ENCODE measurements around the gene ATL1.
"Not testable (repeated sequence)": the region's sequence is repeated elsewhere in the genome, so short reads cannot be mapped to it uniquely, and the experiment has no call there.

The ATL1 gene

DNA sequence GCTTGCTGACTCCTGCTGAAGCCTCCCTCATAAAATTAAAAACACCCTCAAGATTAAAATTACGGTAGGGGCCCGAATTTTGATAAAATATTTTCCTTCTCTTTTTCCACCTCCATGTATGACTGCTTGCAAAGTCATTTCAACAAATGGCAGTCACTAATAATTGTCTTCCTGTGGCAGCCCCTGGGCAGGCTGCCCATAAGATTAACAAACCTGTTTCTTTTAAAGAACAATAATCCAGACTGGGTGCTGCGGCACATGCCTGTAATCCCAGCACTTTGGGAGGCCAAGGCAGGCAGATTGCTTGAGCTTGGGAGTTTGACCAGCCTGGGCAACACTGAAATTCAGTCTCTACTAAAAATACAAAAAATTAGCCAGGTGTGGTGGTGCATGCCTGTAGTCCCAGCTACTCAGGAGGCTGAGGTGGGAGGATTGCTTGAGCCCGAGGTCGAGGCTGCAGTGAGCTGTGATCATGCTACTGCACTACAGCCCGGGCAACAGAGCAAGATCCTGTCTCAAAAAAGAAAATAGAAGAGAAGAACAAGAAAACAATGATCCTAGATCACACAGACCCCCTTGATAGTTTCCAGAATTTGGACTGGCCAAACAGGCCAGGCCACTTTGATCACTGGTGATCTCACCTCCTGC lies 99.5 kb downstream of the ATL1 start:
- DNase-seq = no peak

DNA sequence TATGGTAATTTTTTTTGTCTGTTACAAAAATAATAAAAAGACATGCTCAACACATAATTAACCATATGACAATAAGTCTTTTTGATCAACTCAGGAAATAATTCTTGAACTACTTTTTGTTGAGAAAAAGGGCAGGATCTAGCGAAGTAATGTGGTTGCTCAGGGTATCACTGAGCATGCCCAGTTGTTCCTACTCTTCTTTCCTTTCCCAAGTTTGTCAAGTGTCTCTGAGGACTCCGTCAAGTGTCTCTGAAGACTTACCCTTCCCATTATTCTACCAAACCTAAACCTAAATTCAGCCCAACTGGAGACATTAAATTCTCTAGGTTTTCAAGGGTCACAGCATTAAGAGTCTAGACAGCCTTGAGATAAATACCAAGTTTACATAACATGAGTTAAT lies 104.6 kb downstream of the ATL1 start:
- not testable (repeated sequence) for DNase-seq

DNA sequence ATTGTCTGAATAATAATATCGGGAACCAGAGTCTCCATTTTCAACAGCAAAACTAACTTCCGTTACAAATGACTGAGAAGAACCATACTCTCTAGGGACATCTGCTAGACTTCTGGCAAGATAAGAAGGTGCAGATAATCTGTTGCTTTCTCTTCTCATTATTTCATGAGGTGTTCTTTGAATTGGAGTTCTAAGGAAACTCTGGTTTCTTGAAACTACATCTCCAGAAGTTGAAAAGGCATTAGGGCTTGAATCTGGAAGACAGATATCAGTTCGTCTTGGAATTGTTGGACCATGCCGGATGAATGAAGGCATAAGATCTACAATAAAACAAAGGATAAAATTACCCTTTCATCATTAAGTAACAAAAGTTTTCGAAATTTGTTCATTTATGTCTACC lies 105.4 kb downstream of the ATL1 start:
- not testable (repeated sequence) for DNase-seq

DNA sequence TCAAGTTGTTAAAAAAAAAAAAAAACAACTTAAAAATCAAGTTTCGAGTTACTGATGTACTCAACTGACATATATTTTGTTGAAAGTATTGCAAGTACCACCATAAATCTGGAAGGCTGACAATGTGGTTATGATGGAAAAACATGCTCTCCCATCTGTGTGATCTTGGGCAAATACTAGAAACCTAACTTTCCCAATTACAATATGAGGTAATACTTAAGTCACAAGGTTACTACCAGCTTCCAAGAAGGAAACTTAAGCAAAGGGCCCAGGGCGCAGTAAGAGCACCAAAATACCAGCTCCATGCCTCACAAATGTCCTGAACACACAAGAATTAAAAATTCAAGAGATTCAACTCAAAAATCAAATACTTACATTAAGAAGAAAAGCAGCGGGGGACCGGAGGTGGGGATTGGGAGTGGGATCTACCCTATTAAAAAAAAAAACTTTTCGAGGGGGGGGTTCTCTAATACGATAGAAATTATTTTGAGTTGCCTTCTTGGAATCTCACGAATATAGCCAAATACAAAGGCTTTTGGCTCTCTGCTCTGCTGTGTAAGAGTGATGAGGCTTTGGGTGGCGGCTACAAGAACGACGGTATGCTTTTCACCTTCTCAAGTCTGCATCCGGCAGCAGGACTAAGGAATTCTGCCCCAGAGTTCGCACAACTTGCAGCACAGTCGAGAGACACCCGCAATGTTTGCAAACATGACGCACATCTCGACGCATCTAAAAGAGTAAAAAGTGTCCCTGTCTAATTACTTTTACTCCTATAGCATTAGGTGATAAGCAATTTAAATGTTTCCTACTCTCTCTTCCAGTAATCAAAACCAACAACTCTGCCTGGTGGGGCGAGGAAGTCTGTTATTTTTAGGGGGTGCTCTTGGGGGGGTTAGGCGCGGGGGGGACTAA lies 107.1 kb downstream of the ATL1 start:
- peak; percentile 19 for DNase-seq

DNA sequence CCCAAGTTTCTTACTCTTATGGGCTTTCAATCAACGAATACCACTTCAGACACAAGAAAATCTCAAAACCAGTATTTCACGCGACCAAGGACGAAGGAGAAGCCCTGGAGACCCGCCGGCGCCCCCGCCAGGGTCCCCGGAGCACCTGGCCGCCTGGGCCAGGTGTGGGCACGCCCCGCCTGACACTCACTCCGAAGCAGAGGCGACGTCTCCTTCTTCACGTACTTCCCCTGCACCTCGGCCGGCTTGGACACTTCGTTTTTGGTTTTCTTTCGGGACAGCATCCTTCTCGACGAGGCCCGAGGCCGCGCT lies 107.7 kb downstream of the ATL1 start:
- DNase-seq = peak; percentile 33

DNA sequence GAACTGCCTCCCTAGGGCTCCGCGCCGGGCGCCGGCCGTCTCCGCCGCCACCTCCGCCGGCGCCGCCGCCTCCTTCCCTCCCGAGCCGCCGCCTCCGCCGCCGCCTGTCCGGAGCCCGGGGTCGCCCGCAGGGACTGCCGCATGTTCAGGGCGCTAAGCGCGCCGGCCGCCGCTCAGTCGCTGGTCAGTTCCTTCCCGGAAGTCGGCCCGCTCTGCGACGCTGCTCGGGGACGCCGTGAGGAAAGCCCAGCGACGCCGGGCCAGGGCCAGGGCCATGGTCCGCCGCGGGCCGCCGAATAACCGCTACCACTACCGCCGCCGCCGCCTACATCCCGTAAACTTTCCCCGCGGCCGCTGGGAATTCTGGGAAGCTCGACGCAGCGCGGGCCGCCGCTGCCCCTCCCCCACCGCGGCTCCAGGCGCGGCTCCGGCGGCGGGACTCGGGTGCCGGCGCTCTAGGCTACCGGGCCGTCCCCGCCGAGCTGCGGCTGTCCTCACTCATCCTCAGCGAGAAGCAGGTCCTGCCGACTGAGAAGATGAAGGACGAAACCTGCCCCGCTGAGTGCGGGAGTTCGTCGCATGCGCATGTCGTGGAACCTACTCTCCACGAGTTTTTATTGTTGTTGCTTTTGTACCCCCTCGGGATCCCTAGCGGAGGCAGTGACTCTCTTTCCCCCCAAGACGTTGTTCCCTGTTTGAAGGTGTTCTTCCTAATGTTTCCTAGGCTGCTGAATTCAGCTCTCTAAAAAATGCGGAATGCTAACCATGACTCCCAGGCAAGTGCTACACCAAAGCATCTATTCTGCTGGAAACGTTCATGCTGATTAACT lies 108.3 kb downstream of the ATL1 start, which contains the start of gene SAV1:
Gene SAV1 (minus strand): TSS at position 311 of the 830 bp plus-strand sequence. CDS start 339 bp downstream, outside the sequence.
- peak; percentile 86 for DNase-seq

DNA sequence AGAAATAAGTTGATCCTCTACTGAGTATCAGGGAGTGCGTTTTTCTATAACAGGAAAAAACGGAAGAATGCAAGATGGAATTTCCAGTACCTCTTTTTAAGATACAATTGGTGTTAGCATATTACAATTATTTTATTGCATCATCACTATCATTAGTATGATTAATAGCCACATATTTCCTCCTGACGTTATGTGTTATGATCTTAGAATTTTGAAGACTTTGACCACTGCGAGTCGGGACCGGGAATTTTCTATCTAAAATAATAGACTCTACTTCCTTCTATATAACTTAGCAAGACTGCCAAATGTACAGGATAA lies 108.8 kb downstream of the ATL1 start:
- DNase-seq = no peak

DNA sequence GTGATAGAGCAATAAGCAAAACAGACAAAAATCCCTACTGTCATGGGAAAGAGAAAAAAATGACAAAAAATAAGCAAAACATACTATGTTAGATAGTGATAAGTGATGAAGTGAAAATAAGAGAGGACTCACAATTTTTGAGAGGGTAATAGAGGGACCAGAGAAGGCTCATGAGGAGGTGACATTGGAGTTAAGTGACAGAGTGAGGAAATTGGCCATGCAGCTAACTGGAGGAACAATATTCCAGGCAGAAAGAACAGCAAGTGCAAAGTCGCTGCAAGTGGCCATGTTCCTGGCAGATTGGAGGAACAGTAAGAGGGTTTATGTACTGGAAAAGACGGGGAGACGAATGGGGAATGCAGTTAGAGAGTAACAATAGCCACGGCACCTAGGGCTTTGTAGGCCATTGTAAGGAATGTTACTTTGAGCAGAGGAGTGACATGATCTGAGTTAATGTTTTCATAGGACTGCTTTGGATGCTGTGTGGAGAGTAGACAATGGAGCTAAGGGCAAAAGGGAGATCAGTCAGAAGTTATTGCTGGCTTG lies 109.6 kb downstream of the ATL1 start:
- DNase-seq = no peak

DNA sequence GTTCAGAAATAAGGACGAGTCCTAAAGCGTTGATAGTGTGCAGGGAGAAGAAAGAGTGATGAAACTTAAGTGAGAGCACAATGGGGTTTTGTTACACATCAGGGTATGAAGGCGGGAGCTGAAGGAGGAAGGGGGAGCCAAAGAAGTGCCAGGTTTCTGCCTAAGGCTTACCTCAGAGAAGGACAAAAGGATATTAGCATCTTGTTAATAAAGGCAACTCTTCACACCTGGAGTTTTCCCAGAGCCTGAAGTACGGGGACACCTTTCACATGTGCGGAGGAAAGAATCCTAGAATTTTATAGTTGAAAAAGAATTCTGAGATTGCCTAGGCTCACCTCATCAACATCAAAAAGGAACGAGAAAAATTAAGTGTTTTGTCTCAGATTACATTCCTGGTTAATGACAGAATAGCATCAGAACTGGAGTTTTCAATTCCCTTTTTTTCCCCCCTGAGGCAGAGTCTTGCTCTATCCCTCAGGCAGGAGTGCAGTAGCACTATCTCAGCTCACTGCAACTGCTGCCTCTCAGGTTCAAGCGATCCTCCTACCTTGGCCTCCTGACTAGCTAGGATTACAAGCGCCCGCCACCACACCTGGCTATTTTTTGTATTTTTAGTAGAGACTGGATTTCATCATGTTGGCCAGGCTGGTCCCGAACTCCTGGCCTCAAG lies 110.4 kb downstream of the ATL1 start:
- no peak for DNase-seq

DNA sequence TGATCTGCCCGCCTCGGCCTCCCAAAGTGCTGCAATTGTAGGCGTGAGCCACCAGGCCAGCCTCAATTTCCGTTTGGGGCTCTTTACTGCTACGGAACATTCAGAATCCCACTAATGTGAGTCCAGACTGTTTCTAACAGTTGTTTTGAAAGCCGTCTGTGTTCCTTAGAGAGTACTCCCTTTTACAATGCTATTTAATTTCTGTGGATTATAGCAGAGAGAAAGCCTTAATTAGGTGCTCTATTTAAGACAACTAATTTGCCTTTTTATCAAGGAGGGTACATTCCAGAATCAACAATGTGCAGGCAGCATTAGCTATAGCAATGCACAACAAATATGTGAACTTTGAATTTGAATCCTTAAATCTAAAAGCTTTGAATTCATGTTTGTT lies 110.9 kb downstream of the ATL1 start:
- DNase-seq = no peak

DNA sequence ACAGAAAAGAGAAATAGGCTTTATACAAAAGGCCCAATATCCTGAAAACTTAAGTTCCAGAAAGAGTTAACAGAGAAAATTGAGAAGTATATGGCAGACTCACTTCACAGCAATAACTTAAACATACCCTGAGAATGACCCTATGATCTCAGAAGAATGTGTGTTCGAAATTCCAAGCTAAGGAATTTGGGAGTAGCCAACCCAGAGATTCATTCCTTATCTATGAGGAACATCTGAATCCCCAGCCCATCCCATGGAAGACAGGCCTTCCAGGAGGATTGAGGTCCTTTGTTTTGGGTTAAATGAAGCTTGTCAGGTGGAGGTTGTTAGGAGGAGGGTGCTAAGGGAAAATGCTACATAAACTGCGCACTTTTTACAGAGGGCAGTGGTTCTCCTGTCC lies 115.7 kb downstream of the ATL1 start:
- no peak for DNase-seq

DNA sequence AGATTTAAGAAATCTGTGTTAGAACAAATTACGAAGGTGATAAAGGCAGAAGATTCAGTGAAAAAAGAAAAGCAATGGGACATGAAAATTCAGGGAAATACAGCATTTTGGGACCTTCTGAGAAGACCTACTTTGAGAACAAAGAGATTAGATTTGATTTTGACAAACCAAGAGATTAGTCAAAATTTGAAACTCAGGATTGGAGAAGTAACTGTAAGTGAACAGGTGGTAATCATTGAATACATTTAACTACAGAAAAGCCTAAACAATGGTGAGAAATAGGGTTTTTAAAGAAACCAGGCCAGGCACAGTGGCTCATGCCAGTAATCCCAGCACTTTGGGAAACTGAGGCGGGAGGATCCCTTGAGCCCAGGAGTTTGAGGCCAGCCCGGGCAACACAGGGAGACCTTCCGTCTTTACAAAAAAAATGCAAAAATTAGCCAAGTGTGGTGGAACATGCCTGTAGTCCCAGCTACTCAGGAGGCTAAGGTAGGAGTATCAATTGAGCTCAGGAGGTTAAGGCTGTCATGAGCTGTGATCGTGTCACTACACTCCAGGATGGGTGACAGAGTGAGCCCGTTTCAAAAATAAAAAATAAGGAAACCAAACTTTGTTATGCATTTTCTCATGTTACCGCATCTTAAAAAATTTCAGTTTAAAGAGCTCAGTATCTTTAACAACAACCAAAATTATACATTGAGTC lies 117.0 kb downstream of the ATL1 start:
- DNase-seq = no peak

DNA sequence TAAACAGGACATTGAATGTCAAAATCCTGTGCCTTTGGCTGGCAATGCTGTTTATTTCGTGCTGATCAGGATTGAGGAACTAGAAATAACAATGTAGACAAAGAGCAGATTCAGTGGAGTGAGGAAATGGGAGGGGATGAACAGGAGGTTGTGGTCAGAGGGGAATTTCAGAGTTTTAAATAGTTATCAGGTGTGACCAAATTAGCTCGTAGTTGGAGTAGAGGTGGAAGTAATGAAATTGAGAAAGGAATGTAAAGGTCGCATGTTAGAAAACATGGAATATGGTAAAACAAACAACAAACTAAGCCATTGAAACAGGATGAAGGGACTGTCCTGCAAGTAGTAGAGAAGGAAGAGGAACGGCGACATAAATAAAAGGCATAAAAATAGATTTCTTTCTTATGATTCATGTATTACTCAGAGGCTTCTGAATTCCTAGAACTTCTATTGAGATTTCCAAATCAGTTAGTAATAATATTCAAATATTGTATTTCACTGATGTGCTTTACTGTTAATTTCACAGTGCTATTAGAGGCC lies 117.7 kb downstream of the ATL1 start:
- DNase-seq = no peak

DNA sequence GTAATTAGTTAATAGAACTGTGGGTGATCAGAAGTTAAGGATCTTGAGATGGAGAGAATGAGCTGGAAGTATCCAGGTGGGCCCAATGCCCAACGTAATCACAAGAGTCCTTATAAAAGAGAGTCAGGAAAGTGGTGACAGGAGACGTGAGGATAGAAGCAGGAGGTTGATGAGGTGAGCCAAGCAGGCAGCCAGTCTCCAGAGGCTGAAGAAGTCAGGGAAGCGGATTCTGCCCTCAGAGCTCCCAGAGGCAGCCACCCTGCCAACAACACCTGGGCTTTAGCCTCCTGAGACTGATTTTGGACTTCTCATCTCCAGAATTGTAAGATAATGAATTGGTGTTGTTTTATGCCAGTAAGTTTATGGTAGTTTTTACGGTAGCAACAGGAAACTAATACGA lies 118.2 kb downstream of the ATL1 start:
- no peak for DNase-seq

DNA sequence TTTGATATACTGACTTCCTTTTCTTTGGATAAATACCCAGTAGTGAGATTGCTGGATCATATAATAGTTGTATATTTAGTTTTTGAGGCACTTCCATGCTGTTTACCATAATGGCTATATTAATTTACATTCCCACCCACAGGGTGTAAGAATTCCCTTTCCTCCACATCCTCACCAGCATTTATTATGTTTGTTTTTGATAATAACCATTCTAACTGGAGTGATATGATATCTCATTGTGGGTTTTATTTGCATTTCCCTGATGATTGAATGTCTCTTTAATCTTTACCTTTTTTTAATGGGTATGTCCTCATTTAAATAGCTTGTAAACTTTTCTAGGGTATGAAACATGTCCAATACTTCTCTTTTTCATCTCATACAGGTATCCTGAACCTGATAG lies 119.7 kb downstream of the ATL1 start:
- no peak for DNase-seq
